GM12878 (cell line): ENCODE measurements around the gene ZNF804A. TPM values are rescaled to one million over a fixed set of nuclear protein-coding genes. Genes with fewer than 3 reads are reported as not detected.

Source experiments
- ATAC-seq: fragments of 200-7000 bp; cut with Tn5 transposase; 3 replicates; pipeline ENCODE4 v1.9.1; 2020; ENCODE audit warnings: mild to moderate bottlenecking, moderate library complexity
- BruUV-seq: library from RNA; stranded (reverse); fragments of 400-500 nt; replicated peaks from 2 replicates; lab custom pipeline; 2021; lab: Mats Ljungman, UMichigan
- CTCF ChIA-PET: fragments of 300-600 bp; sonication (Branson Sonifier 250); formaldehyde crosslinking; extraction: SDS; loops from one replicate; lab custom pipeline; 2021; ENCODE audit warnings: inconsistent platforms; lab: Yijun Ruan, JAX
- POLR2A ChIA-PET: fragments of 350-600 bp; formaldehyde crosslinking; extraction: SDS; loops from one replicate; lab custom pipeline; 2021; ENCODE audit warnings: inconsistent platforms; lab: Charles Lee
- RAD21 ChIA-PET: fragments of 300-600 bp; sonication (Branson Sonifier 250); formaldehyde crosslinking; loops from one replicate; lab custom pipeline; 2023; ENCODE audit warnings: antibody characterized with exemption; ENCODE audit not compliant: unreplicated experiment; lab: Charles Lee
- SMC1A ChIA-PET: fragments of 300-600 bp; sonication (Branson Sonifier 250); formaldehyde crosslinking; loops from one replicate; lab custom pipeline; 2023; ENCODE audit not compliant: unreplicated experiment, uncharacterized antibody; lab: Charles Lee
- DNase-seq: peaks from one replicate; pipeline ENCODE4 v3.0.0-alpha.2; 2011; ENCODE audit warnings: low read depth, low spot score
- FAIRE-seq: peaks from 3 replicates; lab custom pipeline; 2011; peaks lifted over from hg19 to GRCh38; lab: Jason Lieb, UNC
- H2AFZ ChIP-seq: 2 replicates; pipeline ENCODE4 v1.6.0; 2011; ENCODE audit warnings: low read depth, low read length, control low read depth; ENCODE audit not compliant: control insufficient read depth
- H3K27ac ChIP-seq: 2 replicates; pipeline ENCODE4 v1.5.1; 2011; ENCODE audit warnings: control low read depth; ENCODE audit not compliant: control insufficient read depth, insufficient read depth
- H3K27me3 ChIP-seq, 2 experiments: replicated peaks in 1 of 2; 2 replicates each; pipeline versions ENCODE4 v1.6.0 to v1.6.1; 2011; ENCODE audit warnings: low read length in 1 of 2; ENCODE audit not compliant: control insufficient read depth in 2 of 2, insufficient read depth in 2 of 2
- H3K36me3 ChIP-seq, 2 experiments: 2 replicates each; pipeline ENCODE4 v1.5.1; 2011; ENCODE audit warnings: low read length in 1 of 2; ENCODE audit not compliant: control insufficient read depth in 2 of 2, insufficient read depth in 2 of 2
- H3K4me1 ChIP-seq: 2 replicates; pipeline ENCODE4 v1.6.1; 2011; ENCODE audit warnings: mild to moderate bottlenecking, low read length, moderate library complexity, mixed read lengths; ENCODE audit not compliant: control insufficient read depth, insufficient read depth
- H3K4me2 ChIP-seq: 2 replicates; pipeline ENCODE4 v1.6.0; 2011; ENCODE audit warnings: control low read depth; ENCODE audit not compliant: control insufficient read depth, insufficient read depth
- H3K4me3 ChIP-seq: fragments of 200-600 bp; sonication (generic); 2 replicates; pipeline ENCODE4 v1.5.1; 2016
- H3K79me2 ChIP-seq: 2 replicates; pipeline ENCODE4 v1.6.0; 2011; ENCODE audit warnings: low read length; ENCODE audit not compliant: control insufficient read depth, insufficient read depth
- H3K9ac ChIP-seq: 2 replicates; pipeline ENCODE4 v1.8.0; 2011; ENCODE audit warnings: low read length, control low read depth, mixed read lengths; ENCODE audit not compliant: control insufficient read depth, insufficient read depth
- H3K9me3 ChIP-seq: replicated peaks from 3 replicates; pipeline ENCODE4 v1.5.1; 2011; ENCODE audit warnings: mild to moderate bottlenecking, low read length; ENCODE audit not compliant: control insufficient read depth, insufficient read depth
- H4K20me1 ChIP-seq: 2 replicates; pipeline ENCODE4 v1.6.0; 2011; ENCODE audit not compliant: control insufficient read depth, insufficient read depth
- CEBPZ ChIP-seq: fragments of 150-350 bp; IDR thresholded peaks from 2 replicates; pipeline ENCODE4 v1.6.1; 2016; ENCODE audit warnings: low read depth, low read length
- CHD1 ChIP-seq: IDR thresholded peaks from 2 replicates; pipeline ENCODE4 v1.6.1; 2012; ENCODE audit warnings: low read depth, low read length, improper control_type of control experiment
- ETV6 ChIP-seq, 2 experiments: fragments of 450-650 bp in 1 of 2; IDR thresholded peaks in 1 of 2; conservative IDR thresholded peaks in 1 of 2; 2 replicates each; pipeline ENCODE4 v1.6.1; 2014; ENCODE audit warnings: antibody characterized with exemption in 1 of 2, borderline replicate concordance in 1 of 2, low read depth in 1 of 2, mild to moderate bottlenecking in 1 of 2, moderate library complexity in 1 of 2
- MTA3 ChIP-seq: IDR thresholded peaks from 2 replicates; pipeline ENCODE4 v1.6.1; 2012; ENCODE audit warnings: low read length, inconsistent platforms, borderline replicate concordance
- NFXL1 ChIP-seq: fragments of 450-650 bp; IDR thresholded peaks from 2 replicates; pipeline ENCODE4 v1.6.1; 2017; ENCODE audit warnings: antibody characterized with exemption, mild to moderate bottlenecking, borderline replicate concordance
- NFYB ChIP-seq: IDR thresholded peaks from 2 replicates; pipeline ENCODE4 v1.6.1; 2011; ENCODE audit warnings: low read depth, mild to moderate bottlenecking, low read length, improper control_type of control experiment, moderate library complexity; ENCODE audit not compliant: insufficient read depth
- NRF1 ChIP-seq: conservative IDR thresholded peaks from 2 replicates; pipeline ENCODE4 v1.6.1; 2011; ENCODE audit warnings: mild to moderate bottlenecking, low read depth, low read length, improper control_type of control experiment
- SMARCA5 ChIP-seq: fragments of 450-650 bp; IDR thresholded peaks from 2 replicates; pipeline ENCODE4 v1.6.1; 2017; ENCODE audit warnings: mild to moderate bottlenecking
- SMC3 ChIP-seq: IDR thresholded peaks from 2 replicates; pipeline ENCODE4 v1.6.1; 2011; ENCODE audit warnings: low read length, improper control_type of control experiment, borderline replicate concordance
- SPI1 ChIP-seq: IDR thresholded peaks from 2 replicates; pipeline ENCODE4 v1.6.1; 2011; ENCODE audit warnings: low read depth, mild to moderate bottlenecking, low read length, moderate library complexity, borderline replicate concordance; ENCODE audit not compliant: insufficient read depth
- SREBF1 ChIP-seq: IDR thresholded peaks from 2 replicates; pipeline ENCODE4 v1.6.1; 2012; ENCODE audit warnings: mild to moderate bottlenecking, low read length
- SREBF2 ChIP-seq: IDR thresholded peaks from 2 replicates; pipeline ENCODE4 v1.6.1; 2012; ENCODE audit warnings: mild to moderate bottlenecking, low read length
- ZBTB33 ChIP-seq: fragments of 450-650 bp; IDR thresholded peaks from 2 replicates; pipeline ENCODE4 v1.6.1; 2017; ENCODE audit warnings: mild to moderate bottlenecking
- ZNF217 ChIP-seq: fragments of 450-650 bp; IDR thresholded peaks from 2 replicates; pipeline ENCODE4 v1.6.1; 2017; ENCODE audit warnings: antibody characterized with exemption, mild to moderate bottlenecking
- WGBS: methylation state at CpG from one replicate; pipeline ENCODE4 v1.1.6; 2016; ENCODE audit warnings: low lambda C conversion rate; ENCODE audit not compliant: insufficient replicate concordance, insufficient coverage; ENCODE audit errors: missing lambda C conversion rate; 5-methylcytosine and 5-hydroxymethylcytosine counted together
- in situ Hi-C: fragments of 300-500 bp; cut with MboI; formaldehyde crosslinking; loops from 9 replicates; pipeline ENCODE4 v1.14.3; 2018; ENCODE audit warnings: mixed read lengths
- intact Hi-C: fragments of 100-400 bp; cut with micrococcal nuclease; formaldehyde crosslinking; loops from one replicate; pipeline ENCODE4 v1.14.2; 2022; ENCODE audit not compliant: unreplicated experiment
- polyA plus RNA-seq, 11 experiments: library from polyadenylated mRNA; depleted of rRNA in 4 of 11; unstranded in 6 of 11; stranded (reverse) in 5 of 11; fragments of >200 nt; fragmentation: Nextera tagmentation in 4 of 11; fragmentation: Illumina TruSeq in 1 of 11; extraction: Ambion mirVana in 4 of 11; extraction: Trizol in 1 of 11; gene quantifications; 1 replicate in 1 of 11; 2 replicates in 10 of 11; pipeline versions ENCODE4 v1.2.1 to v1.2.3, GENCODE V29; 2011 to 2016; ENCODE audit warnings: inconsistent platforms in 2 of 11, missing spikeins in 2 of 11, low read depth in 1 of 11
- total RNA-seq, 4 experiments: library from RNA; depleted of rRNA in 3 of 4; stranded (reverse); fragments of >200 nt in 3 of 4; fragmentation: Illumina TruSeq in 1 of 4; extraction: Trizol in 1 of 4; gene quantifications; 2 replicates each; pipeline versions ENCODE4 v1.2.1 to v1.2.3, GENCODE V29; 2013 to 2021

ZNF804A gene
- total and polyA plus RNA-seq, 10 of the 15 experiments (the other 5 are each of a cell fraction or from before 2014, with no cell fraction given), result 0.19 to 2.3 (median 1.4) TPM

GRCh38 chr2:184564092-184564491 is 34.2 kb upstream of the ZNF804A start:
- WGBS, result 0% methylated on average over 1 of the region's 1 CpG
- TF ChIP-seq SMC3, result no peak
- no peak for TF ChIP-seq NFXL1
- TF ChIP-seq SPI1, result no peak
- no peak for TF ChIP-seq ZNF217
- BruUV-seq, result no TSS peak
- Histone ChIP-seq H3K9ac (no peak overlapping the region), H3K4me2 (no peak overlapping the region), H3K36me3 (no peaks in the 10 kb centered on the region), H3K27ac (no peak overlapping the region), H4K20me1 (no peaks in the 10 kb centered on the region), H3K79me2 (no peaks in the 10 kb centered on the region), H2AFZ (no peak overlapping the region), H3K27me3 (no peaks in the 10 kb centered on the region), H3K4me3 (no peak overlapping the region), H3K4me1 (no peaks in the 10 kb centered on the region), H3K9me3 (no peaks in the 10 kb centered on the region)
- in situ Hi-C loops, result no loop called here
- ChIA-PET SMC1A (no interaction called here), RAD21 (no interaction called here), POLR2A (no interaction called here), CTCF (no interaction called here)
- no peak for ATAC-seq
- intact Hi-C loops, result no loop called here
- DNase-seq, result no peak
- FAIRE-seq, result no peak

- RAD21 ChIA-PET, result no interaction called here
- Histone ChIP-seq H3K36me3 (no peaks in the 10 kb centered on the region), H3K4me2 (no peak overlapping the region), H2AFZ (no peak overlapping the region), H3K27ac (no peak overlapping the region), H3K4me1 (no peaks in the 10 kb centered on the region), H3K79me2 (no peaks in the 10 kb centered on the region), H3K27me3 (no peaks in the 10 kb centered on the region), H3K9ac (no peak overlapping the region), H3K9me3 (no peaks in the 10 kb centered on the region), H3K4me3 (no peak overlapping the region), H4K20me1 (no peaks in the 10 kb centered on the region)
- in situ Hi-C loops, result no loop called here
- BruUV-seq, result no TSS peak
- WGBS, result 16% methylated on average over 3 of the region's 3 CpGs
- intact Hi-C loops, result no loop called here
- CTCF ChIA-PET, result no interaction called here
- no peak for ATAC-seq
- POLR2A ChIA-PET, result no interaction called here
- no peak for FAIRE-seq
- no peak for DNase-seq
- SMC1A ChIA-PET, result interaction anchor here (0.6 to 1.2 kb wide), 3 partner anchors 10 to 30 kb away, joined by 3 read pairs; no protein-coding TSS in a partner anchor
- TF ChIP-seq NRF1 (no peak), NFYB (no peak), ZBTB33 (no peak), SREBF2 (no peak), SPI1 (no peak), CEBPZ (no peak), SMARCA5 (no peak), MTA3 (no peak), CHD1 (no peak), SREBF1 (no peak), ETV6 (conservative IDR thresholded peaks at IDR 0.05 in 1 of 2, IDR thresholded peaks at IDR 0.05 in 1 of 2; ENCODE audit: borderline replicate concordance in 1 of 2, low read depth in 1 of 2) (no peak)
These were observed 31.6 kb upstream of the ZNF804A start for GRCh38 chr2:184566716-184567115.
